M059J (cell line): ENCODE measurements around the gene RNLS. TPM values are rescaled to one million over a fixed set of nuclear protein-coding genes. Genes with fewer than 3 reads are reported as not detected.
"Not testable (repeated sequence)": the region's sequence is repeated elsewhere in the genome, so short reads cannot be mapped to it uniquely, and the experiment has no call there.

Experiments
- DNase-seq: peaks from one replicate; pipeline ENCODE4 v3.0.0-alpha.2; 2012; ENCODE audit warnings: low read depth
- total RNA-seq: library from RNA; depleted of rRNA; stranded (reverse); fragments of >200 nt; shearing (Covaris generic); gene quantifications from 2 replicates; pipeline ENCODE4 v1.2.3, GENCODE V29; 2014

Gene RNLS
- total RNA-seq, 1 experiment from 2014 or later = 22.8 TPM

GRCh38 chr10:88523739-88524400 lies 59.2 kb downstream of the RNLS start:
- no peak for DNase-seq

GRCh38 chr10:88522715-88523114 lies 60.4 kb downstream of the RNLS start:
- DNase-seq = no peak

DNA sequence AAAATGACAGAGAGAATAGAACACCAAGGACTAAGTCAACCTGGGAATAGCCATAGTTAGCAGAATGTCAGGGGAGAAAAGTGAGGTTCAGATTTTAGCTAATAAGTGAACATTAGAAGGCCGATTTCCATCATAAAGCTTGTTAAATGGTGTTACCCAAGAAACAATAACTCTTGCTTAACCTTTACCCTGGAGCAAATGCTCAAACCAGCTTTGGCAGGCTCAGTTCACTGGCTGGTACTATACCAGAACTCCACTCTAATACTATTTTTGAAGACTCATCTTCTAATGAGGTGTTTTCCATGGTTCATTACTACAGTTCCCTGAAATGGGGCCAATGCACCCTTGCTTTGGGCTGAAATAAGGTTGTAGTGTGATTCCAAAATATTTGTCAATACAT lies 61.3 kb downstream of the RNLS start:
- DNase-seq = no peak

GRCh38 chr10:88515235-88515634 lies 67.9 kb downstream of the RNLS start:
- no peak for DNase-seq

GRCh38 chr10:88512599-88512998 lies 70.5 kb downstream of the RNLS start:
- DNase-seq = no peak

DNA sequence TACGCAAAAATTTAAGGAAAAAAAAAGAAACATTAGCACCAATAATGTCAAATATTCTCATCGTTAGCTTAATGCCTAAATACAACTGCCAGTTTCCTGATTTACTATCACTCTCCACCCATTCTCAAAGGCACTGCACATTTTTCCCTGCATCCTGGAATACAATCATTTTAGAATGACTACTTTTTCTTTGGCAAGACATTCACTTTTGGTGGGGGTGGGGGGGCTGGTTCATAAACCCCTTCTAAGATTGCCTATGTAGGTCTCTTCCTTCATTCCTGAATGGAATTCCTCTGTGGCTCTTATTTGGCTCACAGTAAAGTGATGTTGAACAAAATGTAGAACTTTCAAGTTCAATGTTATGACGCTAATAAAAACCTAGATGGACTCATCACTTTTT lies 74.3 kb downstream of the RNLS start:
- DNase-seq = no peak

DNA sequence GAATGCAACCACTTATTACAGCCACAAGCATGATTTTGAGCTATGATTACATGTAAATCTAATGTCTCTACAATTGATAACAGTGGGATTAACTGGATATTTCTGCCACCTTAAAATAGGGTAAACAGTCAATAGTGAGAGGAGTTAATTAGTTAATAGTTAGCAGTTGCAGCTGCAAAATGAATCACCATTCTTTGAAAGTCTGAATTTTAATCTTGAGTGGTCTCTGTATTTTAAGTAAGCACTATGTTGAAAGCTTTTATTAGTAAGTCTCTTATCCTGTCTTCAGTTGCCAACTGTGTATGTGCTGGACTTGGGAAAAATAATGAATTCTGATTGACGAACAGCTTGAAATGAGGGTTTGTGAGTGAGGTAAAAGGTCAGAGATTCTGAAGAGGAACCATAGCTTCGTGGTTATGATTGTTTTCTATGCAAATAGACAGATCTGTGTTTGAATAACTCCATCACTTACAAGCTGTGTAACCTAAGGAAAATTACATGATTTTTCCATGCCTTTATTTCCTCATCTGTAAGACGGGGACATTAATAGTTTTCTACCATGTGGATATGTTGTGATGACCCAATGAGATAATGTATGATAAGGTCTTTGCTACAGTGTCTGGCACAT lies 75.2 kb downstream of the RNLS start:
- no peak for DNase-seq

- no peak for DNase-seq
Measured at GRCh38 chr10:88507404-88507803, 75.7 kb downstream of the RNLS start.

DNA sequence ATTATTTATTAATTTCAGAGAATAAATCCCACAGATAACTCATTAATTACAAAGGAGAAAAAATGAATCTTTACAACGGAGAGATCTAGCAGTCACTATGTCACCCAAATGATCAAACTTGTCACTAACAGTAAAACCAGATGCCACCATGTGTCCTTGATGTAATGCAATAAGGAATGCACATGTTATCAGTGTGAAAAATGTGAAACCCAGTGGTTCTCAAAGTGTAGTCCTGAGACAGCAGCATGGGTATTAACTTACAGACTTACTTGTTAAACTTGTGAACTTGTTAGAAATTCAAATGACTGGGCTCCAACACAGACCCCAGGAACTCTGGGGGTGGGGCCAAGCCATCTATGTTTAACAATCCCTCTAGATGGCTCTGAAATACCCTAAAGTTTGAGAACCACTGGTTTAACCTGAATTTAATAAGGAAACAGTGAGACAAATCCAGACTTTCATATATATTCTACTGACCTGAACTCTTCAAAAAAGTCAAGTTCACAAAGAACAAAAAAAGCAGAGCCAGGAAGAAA lies 77.4 kb downstream of the RNLS start:
- no peak for DNase-seq

- no peak for DNase-seq
Measured at GRCh38 chr10:88505265-88505664, 77.9 kb downstream of the RNLS start.

GRCh38 chr10:88500656-88501055 lies 82.5 kb downstream of the RNLS start:
- DNase-seq = no peak

DNA sequence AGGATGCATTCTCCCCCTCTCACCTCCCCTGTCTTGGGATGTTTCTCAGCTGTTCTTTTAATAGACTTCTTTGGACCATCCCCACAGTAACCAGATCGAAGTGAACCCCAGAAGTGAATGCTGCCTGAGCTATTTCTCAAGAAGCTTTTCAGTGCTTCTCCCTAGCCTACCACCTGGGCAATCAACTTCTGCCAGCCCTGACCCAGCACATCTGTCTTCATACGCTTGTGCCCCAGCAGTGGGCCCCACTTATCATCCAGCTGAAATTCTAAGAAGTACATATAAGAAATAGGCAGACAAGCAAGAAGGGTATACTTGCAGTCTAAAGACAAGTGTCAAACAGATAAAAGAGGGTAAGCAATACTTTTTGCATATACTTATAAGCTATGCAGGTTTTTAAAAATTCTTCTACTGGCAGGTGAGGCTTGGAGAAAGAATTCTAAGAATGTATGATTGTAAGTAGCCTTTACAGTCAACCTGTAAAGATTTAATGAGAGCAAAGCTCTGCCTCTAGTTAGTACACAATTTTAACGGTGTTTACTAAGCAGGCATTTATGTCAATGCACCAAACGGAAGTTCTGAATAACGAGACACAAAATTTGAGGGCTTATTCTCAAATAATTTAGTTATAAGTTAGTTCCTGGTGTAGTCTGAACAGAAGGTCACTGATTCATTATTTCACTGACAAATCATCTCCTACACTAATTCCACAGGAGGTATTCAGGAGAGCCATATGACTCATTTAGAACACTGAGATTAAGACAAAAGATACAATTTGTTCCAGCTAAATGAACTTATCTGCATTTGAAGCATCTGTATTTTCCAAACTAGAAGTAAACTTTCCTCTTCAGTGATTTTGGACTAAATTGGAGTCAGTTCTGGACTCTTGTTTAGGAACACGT lies 83.3 kb downstream of the RNLS start:
- DNase-seq = peak; percentile 77

DNA sequence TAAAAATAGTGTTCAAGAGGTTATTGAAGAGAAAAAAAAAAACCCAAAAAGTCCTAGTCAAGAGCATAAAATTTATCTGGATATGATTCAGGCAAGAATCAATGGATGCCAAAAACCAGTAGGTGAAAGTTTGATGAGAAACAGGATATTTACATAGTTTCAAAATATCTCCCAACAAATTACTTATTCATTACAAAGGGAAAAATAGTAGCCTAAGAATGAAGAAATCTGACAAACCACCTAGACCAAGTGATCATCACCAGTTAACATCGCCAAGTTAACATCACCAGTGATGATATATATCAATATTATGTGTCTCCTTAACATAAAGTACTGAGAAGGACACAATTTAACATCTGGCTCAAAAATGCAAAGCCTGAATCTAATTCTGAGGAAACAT lies 85.2 kb downstream of the RNLS start:
- DNase-seq = no peak

GRCh38 chr10:88494537-88494936 lies 88.6 kb downstream of the RNLS start:
- DNase-seq = no peak

DNA sequence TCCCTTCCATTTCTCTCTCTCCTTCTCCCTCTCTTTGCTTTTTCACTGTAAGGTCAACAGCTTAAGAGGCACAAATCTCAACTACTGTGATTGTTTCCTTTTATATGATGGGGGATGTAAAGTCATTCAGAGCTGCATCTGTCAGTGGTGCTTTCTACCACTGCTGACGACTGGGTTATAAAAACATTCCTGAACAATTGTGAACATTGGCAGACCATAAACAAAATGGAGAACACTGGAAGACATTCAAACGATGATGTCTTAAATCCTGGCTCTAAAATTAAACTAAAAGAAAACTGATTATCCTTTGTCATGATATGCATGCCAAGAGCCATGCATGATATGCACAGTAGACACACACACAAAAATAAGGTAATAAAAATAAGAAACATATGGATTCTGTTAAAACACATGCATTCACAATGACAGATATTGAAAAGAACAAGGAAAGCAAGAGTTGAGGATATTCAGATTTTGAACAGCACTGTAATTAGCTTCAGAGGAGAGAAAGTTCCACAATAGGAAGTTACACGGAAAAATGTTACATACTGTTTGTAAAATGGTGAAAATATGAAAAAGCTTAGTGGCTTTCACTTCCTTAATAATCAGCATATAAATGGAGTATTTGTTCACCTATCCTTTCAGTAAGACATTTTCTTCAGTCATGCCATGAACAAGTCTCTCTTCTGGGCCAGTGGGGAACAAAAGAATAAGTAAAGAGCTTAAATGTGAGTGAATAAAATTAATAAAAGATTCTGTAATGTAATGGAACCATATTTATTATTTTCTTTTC lies 89.2 kb downstream of the RNLS start:
- peak; percentile 24 for DNase-seq

- no peak for DNase-seq
Measured at GRCh38 chr10:88491314-88491713, 91.8 kb downstream of the RNLS start.

DNA sequence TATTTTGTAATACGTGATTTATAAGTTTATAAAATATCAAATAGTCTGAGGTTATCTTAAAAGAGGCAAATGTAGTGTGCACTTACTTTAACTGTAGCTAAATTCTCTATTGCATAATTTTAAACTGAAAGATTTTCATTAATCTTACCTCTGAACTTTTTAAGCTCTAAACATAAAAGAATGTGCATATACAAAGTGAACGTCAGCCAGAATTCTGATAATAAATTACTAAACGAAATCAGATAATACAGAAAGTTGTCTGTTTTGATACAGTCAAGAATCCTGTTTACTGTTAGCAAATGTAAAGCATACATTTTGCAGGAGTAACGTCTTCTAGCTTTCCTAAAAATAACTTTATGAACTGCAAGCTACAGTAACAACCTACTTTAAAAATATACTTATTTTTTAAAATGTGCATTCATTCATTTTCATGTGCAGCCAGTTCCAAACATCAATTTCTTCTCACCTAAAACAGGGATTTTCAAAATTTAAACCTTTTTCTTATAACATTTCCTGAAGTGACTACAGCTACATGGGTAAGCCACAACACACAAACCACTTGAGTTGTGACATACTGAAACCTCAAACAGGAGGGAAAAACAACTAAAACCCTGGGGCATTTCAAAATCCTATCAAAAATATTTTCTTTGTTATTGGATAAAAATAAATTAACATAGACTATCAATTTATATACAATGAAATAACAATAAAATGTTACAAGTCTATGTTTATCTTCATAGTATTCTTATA lies 92.7 kb downstream of the RNLS start:
- DNase-seq = no peak

- DNase-seq = no peak
Measured at GRCh38 chr10:88489107-88489506, 94.0 kb downstream of the RNLS start.

DNA sequence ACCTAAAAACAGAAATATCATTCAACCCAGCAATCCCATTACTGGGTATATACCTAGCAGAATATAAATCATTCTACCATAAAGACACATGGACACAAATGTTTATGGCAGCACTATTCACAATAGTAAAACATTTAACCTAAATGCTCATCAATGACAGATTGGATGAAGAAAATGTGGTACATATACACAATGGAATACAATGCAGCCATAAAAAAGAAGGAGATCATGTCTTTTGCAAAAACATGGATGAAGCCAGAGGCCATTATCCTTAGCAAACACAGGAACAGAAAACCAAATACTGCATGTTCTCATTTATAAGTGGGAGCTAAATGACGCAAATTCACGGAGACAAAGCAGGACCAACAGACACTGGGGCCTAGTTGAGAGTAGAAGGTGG lies 96.3 kb downstream of the RNLS start:
- DNase-seq = not testable (repeated sequence)

DNA sequence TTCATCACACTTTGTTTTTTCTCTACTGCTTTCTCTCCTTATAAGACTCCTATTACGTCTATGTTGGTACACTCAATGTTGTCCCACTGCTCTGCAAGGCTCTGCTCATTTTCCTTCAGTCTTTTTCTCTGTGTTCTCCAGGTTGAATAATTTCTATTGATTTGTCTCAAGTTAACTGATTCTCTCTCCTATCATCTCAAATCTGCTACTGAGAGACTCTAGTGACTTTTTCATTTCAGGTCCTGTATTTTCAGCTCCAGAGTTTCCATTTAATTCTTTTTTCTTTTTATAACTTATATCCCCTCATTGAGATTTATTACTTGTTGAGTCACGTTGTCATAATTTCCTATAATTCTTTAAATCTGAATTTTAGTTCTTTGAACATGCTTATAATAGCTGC lies 100.9 kb downstream of the RNLS start:
- no peak for DNase-seq

DNA sequence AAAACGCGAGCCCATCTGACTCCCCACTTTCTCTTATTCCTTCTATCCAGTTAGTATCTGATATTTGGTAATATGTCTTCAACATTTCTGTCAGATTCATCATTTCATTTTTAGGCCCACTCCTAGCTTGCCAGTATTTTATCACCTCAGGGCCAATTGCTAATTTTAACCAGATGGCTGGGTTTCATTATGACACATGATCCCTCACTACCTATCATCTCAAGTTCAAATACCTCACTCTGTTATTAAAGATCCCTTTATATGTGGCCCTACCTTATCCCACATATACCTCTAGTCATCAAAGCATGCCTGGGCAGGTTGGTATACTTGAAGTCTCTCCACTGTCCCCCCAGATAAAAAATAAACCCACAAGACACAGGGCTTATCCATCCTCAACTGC lies 104.9 kb downstream of the RNLS start:
- peak; percentile 24 for DNase-seq
